Neutrophil (primary cell): ENCODE measurements around the gene NLGN2.

Experiments used
- H3K27ac ChIP-seq: fragments of 200-600 bp; sonication (generic); 2 replicates; pipeline ENCODE4 v1.5.1; 2016; ENCODE audit warnings: mild to moderate bottlenecking, moderate library complexity
- H3K27me3 ChIP-seq: fragments of 200-600 bp; sonication (generic); 2 replicates; pipeline ENCODE4 v1.6.0; 2016; ENCODE audit warnings: mild to moderate bottlenecking
- H3K36me3 ChIP-seq: fragments of 200-600 bp; sonication (generic); 2 replicates; pipeline ENCODE4 v1.5.1; 2017
- H3K4me1 ChIP-seq, 2 experiments: fragments of 200-600 bp in 1 of 2; sonication (generic) in 1 of 2; 1 replicate in 1 of 2; 2 replicates in 1 of 2; pipeline versions ENCODE4 v1.5.1 to v1.6.1; 2013 to 2016; ENCODE audit warnings: low read depth in 1 of 2, low read length in 1 of 2, mild to moderate bottlenecking in 1 of 2, moderate library complexity in 1 of 2; ENCODE audit not compliant: control insufficient read depth in 1 of 2, insufficient read depth in 1 of 2
- H3K4me3 ChIP-seq, 2 experiments: fragments of 200-600 bp in 1 of 2; sonication (generic) in 1 of 2; 1 replicate in 1 of 2; 2 replicates in 1 of 2; pipeline ENCODE4 v1.5.1; 2013 to 2016; ENCODE audit warnings: low read depth in 1 of 2, low read length in 1 of 2, mild to moderate bottlenecking in 1 of 2, moderate library complexity in 1 of 2
- H3K9me3 ChIP-seq: fragments of 200-600 bp; sonication (generic); 2 replicates; pipeline ENCODE4 v1.5.1; 2016
- CTCF ChIP-seq: fragments of 200-600 bp; sonication (generic); IDR thresholded peaks from 2 replicates; pipeline ENCODE4 v1.5.1; 2016; ENCODE audit warnings: antibody characterized with exemption

The NLGN2 gene

GRCh38 chr17:7403977-7404736 is 3.5 kb upstream of the NLGN2 start, which contains the start of gene TMEM256:
Gene TMEM256, minus strand, starts transcription at chr17:7404097. Its CDS starts 13 bp downstream, at chr17:7404084.
- Histone ChIP-seq H3K4me1 (peaks cover 14 to 30% of the 10 kb centered on the region in 2 experiments), H3K27me3 (peaks cover 49% of the 10 kb centered on the region), H3K9me3 (no peaks in the 10 kb centered on the region), H3K36me3 (no peaks in the 10 kb centered on the region), H3K27ac (peak within 1 kb of the TSS; percentile 72), H3K4me3 (peak within 1 kb of the TSS; percentile 65 to 71)
- peak; percentile 84 for TF ChIP-seq CTCF

- peak overlapping the region; percentile 65 to 71 for H3K4me3 ChIP-seq
- TF ChIP-seq CTCF: no peak
- peak overlapping the region; percentile 72 for H3K27ac ChIP-seq
- no peaks in the 10 kb centered on the region for H3K36me3 ChIP-seq
- H3K27me3 ChIP-seq: peaks cover 56% of the 10 kb centered on the region
- H3K9me3 ChIP-seq: no peaks in the 10 kb centered on the region
- peaks cover 14 to 30% of the 10 kb centered on the region in 2 experiments for H3K4me1 ChIP-seq
These were observed 2.8 kb upstream of the NLGN2 start for GRCh38 chr17:7404737-7405349.

- peaks cover 62% of the 10 kb centered on the region for H3K27me3 ChIP-seq
- no peak overlapping the region for H3K27ac ChIP-seq
- H3K4me1 ChIP-seq: peaks cover 14 to 30% of the 10 kb centered on the region in 2 experiments
- H3K36me3 ChIP-seq: no peaks in the 10 kb centered on the region
- no peak for TF ChIP-seq CTCF
- no peaks in the 10 kb centered on the region for H3K9me3 ChIP-seq
- H3K4me3 ChIP-seq: peak overlapping the region in 1 of 2 experiments; percentile 65
These were observed 2.1 kb upstream of the NLGN2 start for GRCh38 chr17:7405350-7406234.

- no peak overlapping the region for H3K4me3 ChIP-seq
- H3K27ac ChIP-seq: no peak overlapping the region
- peaks cover 14 to 30% of the 10 kb centered on the region in 2 experiments for H3K4me1 ChIP-seq
These were observed 1.3 kb upstream of the NLGN2 start for GRCh38 chr17:7406235-7406825.

More at GRCh38 chr17:7406235-7406825, 1.3 kb upstream of the NLGN2 start:
- Histone ChIP-seq H3K36me3 (no peaks in the 10 kb centered on the region), H3K27me3 (peaks cover 69% of the 10 kb centered on the region), H3K9me3 (no peaks in the 10 kb centered on the region)
- no peak for TF ChIP-seq CTCF
